A549 treated with ZK216348 at 1 μM for 4 hours (cell line): Measurements from ENCODE around the gene PVALEF. TPM values are rescaled to one million over a fixed set of nuclear protein-coding genes. Genes with fewer than 3 reads are reported as not detected.

Experiments used
- total RNA-seq: library from RNA; stranded (reverse); fragments of 200-300 nt; extraction: Qiagen RNA extraction; gene quantifications from 5 replicates; pipeline ENCODE4 v1.2.3, GENCODE V29; 2022; ENCODE audit warnings: low read depth

The PVALEF gene
- total RNA-seq: not detected in 5 replicates

GRCh38 chr17:81165246-81166032, at the start of gene PVALEF:
TSS of gene PVALEF (plus strand) at chr17:81165507. CDS start at chr17:81181227, 15,720 bp downstream.

GRCh38 chr17:81166033-81166492, 756 bp downstream of the PVALEF start, which contains the start of gene AATK:
TSS of gene AATK (minus strand) at chr17:81166221. CDS start at chr17:81165992, 229 bp downstream.

GRCh38 chr17:81222906-81223761, 57.8 kb downstream of the PVALEF start, which contains the start of gene CEP131:
TSS of gene CEP131 (minus strand) at chr17:81222965. CDS start at chr17:81220056, 2,909 bp downstream.

Other genes with a start within 250 kb of the PVALEF start
- 29.1 to 38.1 TPM (median 32.9 TPM) in 5 replicates for gene CHMP6, start 173.7 kb upstream of the PVALEF start, total RNA-seq
- 70.4 to 97.3 TPM (median 87.6 TPM) in 5 replicates for gene BAIAP2, start 130.4 kb upstream of the PVALEF start, total RNA-seq
- 0.17 to 0.78 TPM (median 0.57 TPM) in 5 replicates for gene AATK, start 714 bp downstream of the PVALEF start, total RNA-seq
- 5.3 to 11.0 TPM (median 8.9 TPM) in 5 replicates for gene CEP131, start 57.5 kb downstream of the PVALEF start, total RNA-seq
- gene TEPSIN, start 73.5 kb downstream of the PVALEF start, total RNA-seq: 13.8 to 32.7 TPM (median 29.2 TPM) in 5 replicates
- 107 to 239 TPM (median 229 TPM) in 5 replicates for gene NDUFAF8, start 73.8 kb downstream of the PVALEF start, total RNA-seq
- gene SLC38A10, start 129.8 kb downstream of the PVALEF start, total RNA-seq: 35.9 to 84.0 TPM (median 80.3 TPM) in 5 replicates
- gene BAHCC1, start 229.9 kb downstream of the PVALEF start, total RNA-seq: 6.5 to 12.9 TPM (median 12.1 TPM) in 5 replicates